Activated CD8-positive, alpha-beta T cell treated with anti-CD3 and anti-CD28 coated beads, Interleukin-2, amount 10 ng/mL, durations not matched to agents 7 days and 5 days (primary cell): ENCODE results near the gene ANXA5. TPM values are rescaled to one million over a fixed set of nuclear protein-coding genes. Genes with fewer than 3 reads are reported as not detected.

Source experiments
- total RNA-seq, 2 experiments: library from RNA; stranded (reverse); gene quantifications; one replicate each; pipeline ENCODE4 v1.2.3, GENCODE V29; 2021

The ANXA5 gene
- total RNA-seq, 2 experiments from 2014 or later, result 145 to 147 TPM

Other genes starting within 250 kb of the ANXA5 start
- gene SMIM43, start 68.2 kb upstream of the ANXA5 start, total RNA-seq, result not detected
- gene EXOSC9, start 104.3 kb upstream of the ANXA5 start, total RNA-seq, result 10 to 100 TPM; 54.2 to 56.8 TPM
- gene CCNA2, start 126.9 kb upstream of the ANXA5 start, total RNA-seq, result 100 to 1,000 TPM; 131 to 132 TPM
- gene BBS7, start 173.5 kb upstream of the ANXA5 start, total RNA-seq, result 10 to 100 TPM; 16.4 to 18.5 TPM